Renal cortex interstitium (tissue), 11 donors: ENCODE data around the gene TRIM32. TPM values are rescaled to one million over a fixed set of nuclear protein-coding genes. Genes with fewer than 3 reads are reported as not detected.

Experiments
- DNase-seq, 11 donors: peaks; one replicate each; pipeline ENCODE4 v3.0.0-alpha.2; 2013; ENCODE audit warnings: low read depth in 9 of 11, low spot score in 4 of 11; ENCODE audit errors: extremely low read depth in 1 of 11
- polyA plus RNA-seq, 3 donors: library from polyadenylated mRNA; unstranded; fragments of 120-200 nt; gene quantifications; one replicate each; pipeline ENCODE4 v1.2.1, GENCODE V29; 2013; ENCODE audit not compliant: insufficient read length in 3 of 3

Gene TRIM32
- polyA plus RNA-seq, 3 donors: 21.5 to 22.0 (median 21.7) TPM

GRCh38 chr9:116726602-116727001 is 39.5 kb downstream of the TRIM32 start:
- DNase-seq: no peak

GRCh38 chr9:116733010-116733641 is 46.0 kb downstream of the TRIM32 start:
- DNase-seq: no peak

- DNase-seq: no peak
These were observed 49.5 kb downstream of the TRIM32 start for GRCh38 chr9:116736399-116737151.

- DNase-seq: peak; percentile 38 to 80 (median 62)
These were observed 50.0 kb downstream of the TRIM32 start for GRCh38 chr9:116737152-116737546.

DNA sequence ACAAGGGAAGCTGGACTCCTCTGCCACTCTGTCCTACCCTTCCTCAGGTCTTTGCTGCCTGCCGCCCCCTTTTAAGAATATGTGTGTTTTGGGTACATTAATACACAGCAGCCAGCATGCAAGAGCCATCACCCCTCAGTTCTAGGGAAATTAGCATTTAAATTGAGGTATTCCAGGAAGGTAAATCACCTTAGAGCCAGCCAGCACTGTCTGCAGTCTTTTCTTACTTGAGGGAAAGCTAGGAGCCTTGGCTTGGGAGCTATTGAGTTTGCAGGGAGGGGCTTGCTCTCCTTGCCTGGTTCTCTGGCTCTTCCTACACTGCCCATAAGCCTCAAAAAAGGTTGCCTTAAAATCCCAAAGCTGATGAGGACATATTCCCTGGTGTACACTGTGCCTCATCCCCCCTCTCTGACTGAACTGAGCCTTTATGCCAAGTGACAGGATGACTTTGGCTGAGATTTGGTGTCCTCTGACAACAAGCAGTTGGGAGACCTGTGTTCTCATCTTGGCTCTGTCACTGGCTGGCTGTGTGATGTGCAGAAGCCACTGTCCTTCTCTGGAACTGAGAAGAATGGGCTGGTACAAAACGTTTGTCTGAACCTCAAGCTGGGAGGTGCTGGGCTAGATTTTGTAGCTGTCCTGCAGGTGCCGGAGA is 54.1 kb downstream of the TRIM32 start:
- DNase-seq: no peak

DNA sequence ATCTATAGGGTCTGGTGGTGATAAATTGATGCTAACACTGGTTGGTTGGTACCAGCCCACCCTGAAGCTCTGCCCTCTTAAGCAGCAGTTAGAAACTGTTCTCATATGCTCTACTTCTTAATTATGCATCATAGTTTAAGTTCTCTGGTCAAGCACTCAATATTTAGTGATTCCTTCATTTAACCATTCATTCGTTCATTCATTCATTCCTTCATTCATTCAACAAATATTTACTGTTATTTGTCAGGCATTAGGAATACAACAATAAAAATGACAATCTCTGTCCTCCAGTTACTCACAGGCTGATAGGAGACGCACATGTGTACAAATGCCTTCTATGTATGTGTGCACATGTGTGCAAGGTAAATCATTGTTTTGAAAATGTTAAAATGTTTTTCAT is 54.6 kb downstream of the TRIM32 start:
- no peak for DNase-seq

- no peak for DNase-seq
These were observed 62.1 kb downstream of the TRIM32 start for GRCh38 chr9:116749176-116749575.

- DNase-seq: no peak
These were observed 62.7 kb downstream of the TRIM32 start for GRCh38 chr9:116749772-116750171.

DNA sequence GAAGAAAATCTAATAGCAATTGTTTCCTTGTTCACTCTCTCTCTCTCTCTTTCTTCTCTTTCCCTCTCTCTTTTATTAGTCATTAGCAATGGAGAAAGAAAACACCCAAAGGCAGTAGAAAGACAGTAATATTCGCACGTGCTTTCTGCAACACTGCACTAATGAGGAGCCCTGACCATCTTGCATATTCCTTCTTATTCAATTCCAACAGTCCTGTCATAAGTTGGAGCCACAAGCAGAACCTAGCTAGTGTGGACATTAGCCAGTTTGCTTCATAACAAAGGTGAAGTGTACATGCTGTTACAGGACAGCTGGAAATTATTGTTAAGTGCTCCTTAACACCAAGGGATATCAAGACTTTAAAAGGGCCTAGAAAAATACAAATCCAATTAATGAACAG is 63.4 kb downstream of the TRIM32 start:
- no peak for DNase-seq
